ENCODE data around the gene SLC10A4.

DNA sequence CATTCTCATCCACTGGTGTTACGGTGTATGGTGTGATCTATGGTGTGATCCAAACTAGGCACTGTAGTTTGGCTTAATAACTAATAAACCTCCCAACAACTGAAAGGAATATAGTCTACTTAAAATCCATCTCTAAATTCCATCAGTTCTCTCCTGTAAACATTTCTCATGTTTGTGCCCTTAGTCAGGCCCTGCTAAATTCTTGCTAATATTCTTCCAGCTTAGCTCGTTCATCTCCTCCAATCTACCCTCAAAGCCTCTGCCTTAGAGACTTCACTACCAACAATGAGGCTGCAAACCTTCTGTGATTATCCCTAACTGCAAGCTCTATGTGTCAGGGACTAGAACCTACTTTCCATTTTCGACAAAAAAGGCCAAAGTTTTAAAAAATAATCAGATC is 35.0 kb downstream of the SLC10A4 start:
- TF ChIP-seq CTCF (IDR thresholded peaks at IDR 0.05) (no peak), POLR2A (IDR thresholded peaks at IDR 0.05) (no peak)
